GM21717 (cell line): Measurements from ENCODE around the gene GNAT2.

ENCODE experiments used
- ATAC-seq: cut with Tn5 transposase; IDR thresholded peaks from one replicate; pipeline ENCODE4 v1.9.1; 2021; ENCODE audit warnings: mild to moderate bottlenecking, moderate library complexity; ENCODE audit not compliant: unreplicated experiment

Gene GNAT2

DNA sequence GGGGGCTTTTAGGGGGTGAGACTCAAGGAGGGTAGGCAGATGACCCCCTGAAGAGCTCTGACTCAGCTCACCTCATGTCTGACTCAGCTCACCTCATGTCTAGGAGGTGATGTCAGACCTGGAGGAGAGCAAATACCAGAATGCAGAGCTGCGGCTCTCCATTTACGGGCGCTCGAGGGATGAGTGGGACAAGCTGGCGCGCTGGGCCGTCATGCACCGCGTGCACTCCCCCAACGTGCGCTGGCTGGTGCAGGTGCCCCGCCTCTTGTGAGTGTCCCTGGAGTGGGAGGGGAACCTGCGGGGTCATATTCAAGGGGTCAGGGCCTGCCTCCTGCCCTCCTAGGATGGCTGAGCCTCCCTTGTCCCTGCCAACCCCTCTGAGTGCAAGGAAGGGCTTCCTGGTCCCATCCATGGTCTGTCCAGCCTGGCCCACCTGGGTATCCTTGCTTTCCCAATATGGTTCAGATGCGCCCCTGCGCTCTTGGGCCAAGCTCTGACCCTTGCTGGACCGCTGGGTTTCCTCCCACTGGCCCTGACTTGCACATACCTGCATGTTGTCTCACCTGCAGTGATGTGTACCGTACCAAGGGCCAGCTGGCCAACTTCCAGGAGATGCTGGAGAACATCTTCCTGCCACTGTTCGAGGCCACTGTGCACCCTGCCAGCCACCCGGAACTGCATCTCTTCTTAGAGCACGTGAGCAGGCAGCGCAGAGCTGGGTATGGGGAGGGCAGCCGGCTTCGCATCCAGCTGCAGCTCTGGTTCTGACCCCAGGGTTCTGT is 9.3 kb upstream of the GNAT2 start:
- no peak for ATAC-seq

DNA sequence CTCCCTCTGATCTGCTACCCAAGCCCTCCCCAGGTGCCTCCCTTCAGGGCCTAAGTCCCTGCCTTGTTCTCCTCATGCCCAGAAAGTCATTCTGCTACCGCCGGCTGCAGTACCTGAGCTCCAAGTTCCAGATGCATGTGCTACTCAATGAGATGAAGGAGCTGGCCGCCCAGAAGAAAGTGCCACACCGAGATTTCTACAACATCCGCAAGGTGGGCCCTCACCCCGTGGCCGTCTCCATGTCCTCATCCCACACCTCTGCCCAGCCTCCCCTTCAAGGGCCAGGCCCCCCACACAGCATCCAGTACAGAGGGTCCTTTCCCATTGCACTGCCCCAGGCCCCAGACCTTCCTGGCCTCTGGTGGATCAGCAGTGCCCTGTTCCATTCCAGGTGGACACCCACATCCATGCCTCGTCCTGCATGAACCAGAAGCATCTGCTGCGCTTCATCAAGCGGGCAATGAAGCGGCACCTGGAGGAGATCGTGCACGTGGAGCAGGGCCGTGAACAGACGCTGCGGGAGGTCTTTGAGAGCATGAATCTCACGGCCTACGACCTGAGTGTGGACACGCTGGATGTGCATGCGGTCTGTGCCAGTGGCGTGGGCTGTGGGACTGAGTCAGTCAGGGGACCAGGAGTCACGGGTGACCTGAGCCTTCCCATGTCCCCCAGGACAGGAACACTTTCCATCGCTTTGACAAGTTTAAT is 8.4 kb upstream of the GNAT2 start:
- no peak for ATAC-seq

DNA sequence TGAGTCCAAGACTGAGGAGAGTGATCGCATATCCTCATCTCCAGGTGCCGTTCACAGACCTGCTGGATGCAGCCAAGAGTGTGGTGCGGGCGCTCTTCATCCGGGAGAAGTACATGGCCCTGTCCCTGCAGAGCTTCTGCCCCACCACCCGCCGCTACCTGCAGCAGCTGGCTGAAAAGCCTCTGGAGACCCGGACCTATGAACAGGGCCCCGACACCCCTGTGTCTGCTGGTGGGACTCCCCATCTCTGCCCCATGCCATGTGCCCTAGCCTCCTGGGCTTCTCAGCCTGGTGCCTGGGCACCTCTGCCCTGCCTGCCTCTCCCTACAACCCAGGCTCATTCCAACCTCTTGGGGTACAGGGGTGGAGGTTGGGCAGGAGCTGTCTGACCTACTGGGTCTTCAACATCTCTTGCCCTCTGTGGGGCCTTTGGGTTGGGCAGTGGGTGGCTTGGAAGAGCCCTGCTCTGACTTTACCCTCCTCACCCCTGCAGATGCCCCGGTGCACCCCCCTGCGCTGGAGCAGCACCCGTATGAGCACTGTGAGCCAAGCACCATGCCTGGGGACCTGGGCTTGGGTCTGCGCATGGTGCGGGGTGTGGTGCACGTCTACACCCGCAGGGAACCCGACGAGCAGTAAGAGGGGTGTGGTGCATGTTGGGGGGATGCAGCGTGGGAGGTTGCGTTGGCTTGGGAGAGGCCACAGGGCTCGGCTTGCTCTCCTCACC is 7.4 kb upstream of the GNAT2 start:
- no peak for ATAC-seq

DNA sequence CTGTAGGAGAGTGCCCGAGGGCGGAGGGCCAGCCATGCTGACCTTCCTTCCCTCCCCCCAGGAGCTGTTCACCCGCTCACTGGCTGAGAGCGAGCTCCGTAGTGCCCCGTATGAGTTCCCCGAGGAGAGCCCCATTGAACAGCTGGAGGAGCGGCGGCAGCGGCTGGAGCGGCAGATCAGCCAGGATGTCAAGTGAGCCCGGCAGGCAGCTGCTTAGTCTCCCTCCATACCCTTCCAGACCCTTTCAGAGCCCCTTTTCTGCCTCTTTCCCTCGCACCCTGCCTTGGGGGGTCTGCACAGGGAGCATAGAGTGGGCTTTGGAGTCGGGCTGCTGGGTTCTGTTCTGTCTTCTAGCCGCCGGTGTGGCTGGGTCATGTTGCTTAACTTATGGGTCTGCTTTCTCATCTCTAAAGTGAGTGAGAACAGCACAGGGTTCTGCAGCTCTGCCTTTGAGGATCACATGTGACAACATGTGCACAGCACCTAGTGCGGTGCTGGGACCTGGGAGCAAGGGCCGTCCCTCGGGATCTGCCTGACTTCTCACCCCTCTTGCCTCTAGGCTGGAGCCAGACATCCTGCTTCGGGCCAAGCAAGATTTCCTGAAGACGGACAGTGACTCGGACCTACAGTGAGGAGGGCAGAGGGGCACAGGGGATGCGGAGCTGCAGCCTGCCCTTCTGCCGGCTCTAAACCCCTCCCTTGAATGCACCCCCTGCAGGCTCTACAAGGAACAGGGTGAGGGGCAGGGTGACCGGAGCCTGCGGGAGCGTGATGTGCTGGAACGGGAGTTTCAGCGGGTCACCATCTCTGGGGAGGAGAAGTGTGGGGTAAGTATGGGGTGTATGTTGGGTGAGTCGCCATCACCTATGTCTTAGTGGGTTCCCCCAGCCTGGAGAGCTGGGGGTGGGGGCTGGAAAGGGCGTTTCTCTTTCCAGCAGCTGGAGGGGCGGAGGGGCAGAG is 6.5 kb upstream of the GNAT2 start:
- ATAC-seq = no peak

DNA sequence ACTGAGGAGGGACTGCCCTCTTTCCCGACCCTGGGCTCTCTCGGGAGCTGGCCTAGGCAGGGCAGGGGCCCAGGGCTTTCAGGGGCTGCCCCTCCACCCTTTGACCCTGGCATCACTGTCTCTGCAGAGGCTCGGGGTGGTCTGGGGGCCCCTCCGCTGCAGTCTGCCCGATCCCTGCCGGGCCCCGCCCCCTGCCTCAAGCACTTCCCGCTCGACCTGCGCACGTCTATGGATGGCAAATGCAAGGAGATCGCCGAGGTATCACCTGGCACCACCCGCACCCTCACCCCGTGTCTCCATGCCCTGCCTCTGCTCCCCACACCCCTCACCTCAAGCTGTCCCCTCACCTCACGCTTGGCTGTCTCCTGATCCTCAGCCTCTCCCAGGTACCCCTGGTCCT is 5.8 kb upstream of the GNAT2 start:
- ATAC-seq = no peak

DNA sequence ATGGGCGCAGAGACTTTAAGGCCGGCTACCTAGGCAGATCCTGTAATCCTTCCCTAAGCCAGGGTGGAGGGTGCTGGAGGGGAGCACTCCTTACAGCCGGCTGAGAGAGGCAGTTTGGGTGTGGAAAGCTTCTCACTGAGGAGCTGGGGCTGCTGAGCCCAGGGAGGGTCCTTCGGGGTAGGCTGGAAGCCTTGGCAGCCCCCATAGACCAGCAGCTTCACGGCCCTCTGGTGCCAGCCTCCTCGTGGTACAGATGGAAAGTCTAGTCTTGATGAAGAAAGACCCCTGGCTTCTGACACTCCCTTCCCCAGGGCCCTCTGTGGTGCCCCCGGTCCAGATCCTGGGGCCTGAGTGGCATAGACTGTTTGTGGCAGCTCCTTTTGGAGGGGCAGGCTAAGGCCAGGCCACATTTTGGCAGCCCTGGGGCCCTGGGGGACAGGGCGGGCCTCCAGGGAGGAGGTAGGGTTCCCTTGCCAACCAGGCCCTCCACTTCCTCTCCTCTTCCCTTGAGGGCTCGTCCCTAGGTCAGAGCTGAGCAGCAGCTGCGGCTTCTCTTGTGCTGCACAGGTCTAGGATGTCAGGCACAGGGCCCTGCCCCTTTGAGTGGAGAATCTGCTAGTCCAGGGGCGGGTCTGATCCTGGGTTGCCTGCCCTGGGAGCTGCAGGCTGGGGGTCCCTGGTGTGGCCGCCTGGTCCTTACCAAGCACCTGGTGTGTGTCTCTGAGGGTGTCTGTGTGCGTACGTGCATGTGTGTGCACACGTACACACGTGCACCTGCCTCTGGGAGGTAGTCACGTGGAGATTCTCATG is 5.0 kb upstream of the GNAT2 start:
- ATAC-seq = no peak

DNA sequence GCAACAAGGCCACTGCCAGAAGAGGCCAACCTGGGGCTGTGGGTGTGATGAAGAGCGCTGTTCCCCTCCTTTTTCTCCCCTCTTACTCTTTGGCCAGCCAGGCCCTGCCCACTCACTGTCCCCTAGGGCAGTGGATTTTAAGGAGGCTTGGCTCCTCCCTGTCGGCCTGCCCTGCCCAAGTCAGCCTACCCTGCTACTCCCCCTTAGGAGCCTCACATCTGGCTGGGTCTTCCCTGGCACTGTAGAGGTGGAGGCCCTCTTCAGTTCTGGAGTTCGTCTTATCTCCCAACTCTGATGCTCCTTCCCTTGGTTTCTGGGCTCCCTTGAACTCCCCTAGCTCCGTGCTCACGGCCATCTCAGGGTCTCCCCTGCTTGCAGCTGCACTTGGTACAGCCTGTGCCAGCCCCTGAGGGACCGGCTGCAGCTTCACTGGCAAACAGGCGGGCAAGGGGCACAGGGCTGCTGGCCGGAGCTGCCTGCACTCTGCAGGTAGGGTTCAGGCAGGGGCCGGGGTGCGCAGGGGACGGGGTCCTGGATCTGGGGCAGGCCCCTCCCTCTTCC is 4.3 kb upstream of the GNAT2 start:
- no peak for ATAC-seq

DNA sequence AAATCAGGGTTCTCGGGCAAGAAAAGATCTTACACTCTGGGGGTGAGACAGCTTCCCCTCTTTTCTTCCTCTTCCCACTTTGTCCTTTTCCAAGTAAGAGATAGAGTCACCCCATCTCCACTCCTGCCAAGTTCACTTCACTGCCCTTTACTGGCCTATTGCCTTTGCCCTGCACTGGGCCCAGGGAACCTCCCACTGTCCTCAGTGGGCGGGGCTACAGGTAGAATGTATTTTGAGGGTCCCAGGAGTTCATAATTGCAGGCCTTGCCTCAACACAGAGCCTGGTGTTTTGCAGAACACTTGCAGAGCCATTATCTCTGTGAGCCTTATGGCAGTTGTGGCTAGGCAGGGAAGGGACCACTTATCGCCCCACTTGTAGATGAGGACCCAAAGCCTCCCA is 3.5 kb upstream of the GNAT2 start:
- no peak for ATAC-seq

DNA sequence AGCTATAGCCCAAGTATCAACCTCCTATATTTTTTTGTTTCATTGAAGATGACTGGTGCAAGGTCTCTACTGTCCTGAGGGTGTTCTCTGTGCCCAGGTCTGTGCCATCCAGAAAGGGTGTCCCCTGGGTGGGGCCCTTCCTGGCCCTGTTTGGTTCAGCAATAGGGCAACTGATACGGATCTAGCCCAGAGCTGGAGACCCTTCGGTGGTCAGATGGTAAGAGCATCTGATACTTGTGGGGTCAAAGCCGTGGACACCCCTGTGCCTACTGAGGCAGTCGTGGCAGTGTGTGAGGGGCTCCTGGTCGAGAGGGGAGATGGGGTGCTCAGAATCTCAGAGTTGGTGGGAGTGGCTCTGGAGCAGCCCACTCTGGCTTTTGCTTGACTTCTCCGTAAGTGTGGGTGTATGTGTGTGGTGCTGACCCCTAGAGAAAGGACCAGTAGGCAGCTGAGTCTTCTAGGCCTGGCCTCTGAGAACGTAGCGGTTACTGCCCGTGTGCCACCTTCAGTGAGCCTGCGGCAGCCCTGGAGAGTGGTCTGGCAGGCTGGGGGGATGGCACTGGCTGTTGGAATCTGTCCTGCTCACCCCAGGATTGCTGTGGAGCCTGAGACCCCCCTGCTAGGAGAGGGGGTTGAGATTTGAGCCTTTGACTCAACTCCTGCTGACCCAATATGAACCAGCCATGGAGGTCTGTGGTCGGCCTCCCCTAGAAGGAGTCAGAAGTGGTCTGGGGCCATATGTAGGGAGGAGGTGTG is 2.9 kb upstream of the GNAT2 start:
- no peak for ATAC-seq

DNA sequence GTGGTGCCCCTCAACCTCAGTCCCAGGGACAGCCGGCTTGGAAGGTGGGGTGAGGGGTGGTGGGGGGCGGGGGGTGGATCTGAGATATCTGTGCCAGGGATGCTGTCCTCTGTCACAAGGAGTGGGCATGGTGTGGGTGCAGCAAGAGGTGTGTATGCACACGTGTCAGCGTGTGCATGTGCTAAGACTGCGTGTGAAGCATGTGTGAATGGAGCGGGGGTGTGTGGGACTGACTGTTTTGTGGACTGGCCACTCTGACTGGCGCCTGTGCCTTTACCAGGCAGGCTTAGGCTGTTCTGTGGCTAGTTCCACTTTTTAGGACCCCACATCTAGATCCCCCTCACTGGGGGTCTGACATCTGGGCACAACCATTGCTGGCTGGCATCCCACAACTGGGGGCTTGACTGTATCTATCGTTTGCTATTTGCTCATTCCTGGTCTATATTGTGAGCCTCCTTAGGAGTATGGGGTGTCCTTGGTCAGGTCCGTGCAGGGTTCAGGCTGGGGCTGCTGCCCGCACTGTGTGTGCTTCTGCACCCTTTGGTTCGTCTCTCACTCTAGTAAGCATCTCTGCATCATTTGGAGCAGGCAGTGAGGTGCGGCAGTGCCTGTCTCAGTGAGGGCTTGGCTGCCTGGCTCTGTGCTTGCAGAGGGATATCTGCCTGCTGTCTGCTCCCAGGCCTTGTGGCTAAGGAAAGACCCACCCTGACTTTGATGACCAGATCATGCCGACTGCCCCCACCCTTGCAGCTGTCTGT is 2.1 kb upstream of the GNAT2 start:
- no peak for ATAC-seq

DNA sequence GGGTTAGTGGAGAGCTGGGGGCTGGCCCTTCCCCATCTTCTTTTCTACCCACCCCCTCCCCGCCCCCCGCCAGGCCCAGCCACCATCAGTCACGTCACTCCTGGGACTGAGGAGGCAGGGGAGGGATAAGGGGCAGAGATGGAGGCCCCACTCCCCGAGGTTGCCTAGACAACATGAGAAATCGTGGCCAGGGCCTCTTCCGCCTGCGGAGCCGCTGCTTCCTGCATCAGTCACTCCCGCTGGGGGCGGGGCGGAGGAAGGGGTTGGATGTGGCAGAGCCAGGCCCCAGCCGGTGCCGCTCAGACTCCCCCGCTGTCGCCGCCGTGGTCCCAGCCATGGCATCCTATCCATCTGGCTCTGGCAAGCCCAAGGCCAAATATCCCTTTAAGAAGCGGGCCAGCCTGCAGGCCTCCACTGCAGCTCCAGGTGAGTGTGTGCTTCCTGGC is 1.4 kb upstream of the GNAT2 start:
- peak; percentile 80 for ATAC-seq

DNA sequence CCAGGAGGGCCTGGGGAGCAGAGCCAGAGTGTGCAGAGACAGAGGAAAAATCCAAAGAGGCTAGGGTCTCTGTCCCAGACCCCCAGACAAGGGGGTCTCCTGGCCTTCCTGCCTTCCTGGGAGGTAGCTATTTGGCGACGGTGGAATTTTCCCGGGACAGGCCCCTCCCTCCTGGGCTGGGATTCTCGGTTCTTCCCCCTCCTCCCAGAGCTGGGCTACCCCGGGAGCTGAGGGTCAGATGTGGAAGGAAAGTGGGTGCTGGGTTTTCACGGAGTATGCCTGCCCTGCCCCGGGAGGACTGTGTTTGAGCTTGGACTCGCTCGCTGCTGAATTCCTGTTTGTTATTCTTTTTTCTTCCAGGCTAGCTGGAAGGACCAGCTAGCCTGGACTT is 980 bp upstream of the GNAT2 start:
- no peak for ATAC-seq

DNA sequence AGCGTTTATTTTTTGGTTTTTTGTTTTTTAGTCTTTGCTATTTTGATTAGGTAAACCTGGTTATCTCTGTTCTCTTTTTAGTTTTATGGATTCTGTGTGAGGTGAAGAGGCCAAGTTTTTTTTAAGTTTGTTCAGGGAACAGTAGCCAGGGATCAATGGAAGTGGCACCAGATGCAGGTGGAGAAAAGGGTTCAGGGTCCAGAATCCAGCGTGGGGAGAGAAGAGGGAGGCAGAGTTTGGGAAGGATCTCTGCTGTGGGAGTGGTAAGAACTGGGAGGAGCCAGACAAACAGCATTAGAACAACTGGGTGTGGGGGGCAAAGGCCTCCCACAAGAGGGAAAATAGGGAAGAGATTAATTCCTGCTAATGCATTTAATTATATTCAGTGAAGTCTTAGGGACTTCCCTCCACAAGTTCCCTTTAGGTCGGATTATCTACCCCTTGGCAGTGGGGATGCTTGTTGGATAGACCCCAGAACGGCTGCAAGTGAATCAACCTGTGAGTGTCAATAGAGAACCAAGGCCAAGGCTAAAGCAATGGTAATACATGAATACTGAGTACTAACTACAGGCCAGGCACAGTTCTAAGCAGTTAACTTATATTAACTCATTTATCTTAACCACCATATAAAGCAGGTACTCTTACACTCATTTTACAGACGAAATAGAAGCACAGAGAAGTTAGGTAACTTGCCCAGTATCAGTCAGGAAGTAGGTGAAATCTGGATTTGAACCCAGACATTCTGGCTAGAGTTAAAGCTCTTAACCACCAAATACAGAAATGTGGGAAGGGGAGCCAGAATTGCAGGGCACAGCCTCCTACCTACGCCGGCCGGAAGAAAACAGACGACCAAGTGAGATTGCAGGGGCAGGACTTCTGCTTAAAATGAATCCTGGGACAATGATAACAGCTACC is 498 bp downstream of the GNAT2 start:
- ATAC-seq = no peak

DNA sequence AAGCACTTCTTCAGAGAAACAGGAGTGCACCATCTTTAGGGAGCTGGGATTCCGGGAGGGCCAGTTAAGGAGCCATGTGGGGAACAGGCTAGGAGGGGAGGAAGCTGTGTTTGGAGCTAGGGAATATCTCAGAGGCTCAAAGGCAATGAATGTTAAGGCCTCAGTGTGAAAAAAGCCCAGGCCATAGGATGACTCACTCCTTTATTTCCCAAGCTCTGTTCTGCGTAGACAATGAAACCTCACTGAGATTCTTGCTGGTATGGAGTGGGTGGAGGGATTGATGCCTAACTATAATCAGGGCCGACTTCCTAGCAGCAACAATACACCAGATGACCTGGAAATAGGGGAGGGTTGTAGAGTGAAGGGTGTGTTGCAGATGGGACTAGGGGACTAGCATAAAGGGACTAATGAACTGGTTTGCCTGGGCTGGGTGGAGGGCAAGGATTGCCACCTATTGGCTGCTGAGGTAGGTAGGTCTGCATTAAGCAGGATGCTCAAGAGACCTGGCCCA is 2.1 kb downstream of the GNAT2 start:
- no peak for ATAC-seq

DNA sequence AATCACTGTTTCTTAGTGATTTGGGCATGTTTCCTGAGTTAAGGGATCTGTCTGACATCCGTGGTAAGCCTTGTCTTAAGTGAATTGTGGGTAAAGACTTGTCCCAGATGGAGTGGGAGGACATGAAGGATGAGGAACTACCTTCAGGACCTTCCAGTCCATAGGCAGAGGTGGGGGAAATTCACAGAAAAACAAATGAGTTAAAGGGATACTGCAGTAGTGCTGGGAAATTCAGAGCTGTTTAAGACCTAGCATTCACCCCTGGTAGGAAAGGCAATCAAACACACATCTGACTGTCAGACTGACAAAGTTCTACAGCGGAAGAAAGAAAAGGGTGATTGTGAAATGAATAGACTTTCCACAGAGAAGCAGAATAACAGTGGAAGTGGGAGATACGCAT is 3.0 kb downstream of the GNAT2 start:
- ATAC-seq = no peak

DNA sequence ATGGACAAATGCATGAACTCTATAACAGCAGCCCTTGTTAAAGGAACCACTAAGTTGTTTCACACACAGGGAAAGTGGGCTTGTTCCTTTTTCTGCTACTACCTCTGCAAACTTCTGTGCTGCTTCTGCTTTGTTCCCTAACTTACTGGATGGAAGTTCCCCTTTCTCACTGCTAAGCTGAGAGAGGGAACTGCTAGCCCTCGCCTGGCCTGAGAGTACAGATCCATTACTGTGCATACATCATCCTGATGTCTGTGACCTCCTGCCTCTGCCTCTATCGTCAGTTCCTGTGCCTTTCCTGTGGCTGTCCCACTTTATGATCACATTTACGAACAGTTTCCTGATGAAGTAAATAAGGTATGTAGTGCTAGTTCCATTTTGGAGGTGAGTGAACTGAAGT is 3.5 kb downstream of the GNAT2 start:
- no peak for ATAC-seq
